HCT116 (cell line): Measurements from ENCODE around the gene SLC2A14. TPM values are rescaled to one million over a fixed set of nuclear protein-coding genes. Genes with fewer than 3 reads are reported as not detected.

Experiments used
- ATAC-seq: fragments of 200-7000 bp; cut with Tn5 transposase; 2 replicates; pipeline ENCODE4 v1.9.1; 2020; ENCODE audit warnings: mild to moderate bottlenecking, moderate library complexity
- BruUV-seq: library from RNA; stranded (reverse); fragments of 400-500 nt; replicated peaks from 2 replicates; lab custom pipeline; 2021; lab: Mats Ljungman, UMichigan
- CTCF ChIA-PET: fragments of 300-600 bp; sonication (Branson Sonifier 250); formaldehyde crosslinking; loops from one replicate; lab custom pipeline; 2021; ENCODE audit warnings: antibody characterized with exemption; lab: Charles Lee
- POLR2A ChIA-PET: fragments of 300-600, 350-600 bp; sonication (Branson Sonifier 250); formaldehyde crosslinking; loops from one replicate; lab custom pipeline; 2021; ENCODE audit warnings: antibody characterized with exemption; lab: Charles Lee
- RAD21 ChIA-PET, 2 experiments: fragments of 300-600 bp; sonication (Branson Sonifier 250); formaldehyde crosslinking; loops; one replicate each; lab custom pipeline; 2023; ENCODE audit warnings: low total read pairs in 2 of 2; ENCODE audit not compliant: uncharacterized antibody in 2 of 2, unreplicated experiment in 2 of 2, low non-redundant PET in 1 of 2; lab: Charles Lee
- DNase-seq: peaks from one replicate; pipeline ENCODE4 v3.0.0-alpha.2; 2010; ENCODE audit warnings: low read depth, low spot score
- H2AFZ ChIP-seq: fragments of 200-600 bp; shearing (Covaris generic), sonication (generic); 2 replicates; pipeline ENCODE4 v1.6.1; 2017; ENCODE audit warnings: low read depth, mixed run types, mixed read lengths, antibody characterized with exemption, low read length; ENCODE audit not compliant: poor library complexity, severe bottlenecking
- H3K27ac ChIP-seq: 2 replicates; pipeline ENCODE4 v1.5.1; 2012; ENCODE audit warnings: low read depth, low read length
- H3K27me3 ChIP-seq: fragments of 200-600 bp; sonication (generic); 2 replicates; pipeline ENCODE4 v1.6.1; 2016; ENCODE audit warnings: mixed run types, low read length, mixed read lengths; ENCODE audit not compliant: insufficient read depth
- H3K36me3 ChIP-seq, 2 experiments: fragments of 200-500 bp in 1 of 2; fragments of 200-600 bp in 1 of 2; sonication (Bioruptor generic) in 1 of 2; sonication (generic) in 1 of 2; 2 replicates each; pipeline versions ENCODE4 v1.5.1 to v1.6.1; 2014 to 2016; ENCODE audit warnings: low read length in 2 of 2, inconsistent platforms in 1 of 2, mixed read lengths in 1 of 2, mixed run types in 1 of 2; ENCODE audit not compliant: insufficient read depth in 2 of 2, control insufficient read depth in 1 of 2
- H3K4me1 ChIP-seq, 2 experiments: fragments of 200-600 bp in 1 of 2; sonication (generic) in 1 of 2; 2 replicates each; pipeline versions ENCODE4 v1.5.1 to v1.6.1; 2012 to 2017; ENCODE audit warnings: low read length in 2 of 2, inconsistent platforms in 1 of 2, mild to moderate bottlenecking in 1 of 2, mixed read lengths in 1 of 2, mixed run types in 1 of 2, moderate library complexity in 1 of 2; ENCODE audit not compliant: insufficient read depth in 2 of 2, control insufficient read depth in 1 of 2
- H3K4me2 ChIP-seq: fragments of 200-600 bp; sonication (generic); 2 replicates; pipeline ENCODE4 v1.6.1; 2017; ENCODE audit warnings: mixed run types, low read length, mixed read lengths
- H3K4me3 ChIP-seq, 2 experiments: fragments of 200-600 bp in 1 of 2; sonication (generic) in 1 of 2; replicated peaks in 1 of 2; 2 replicates each; pipeline ENCODE4 v1.5.1; 2011 to 2016; ENCODE audit warnings: low read length in 2 of 2, control low read depth in 1 of 2, low read depth in 1 of 2, mild to moderate bottlenecking in 1 of 2, mixed read lengths in 1 of 2, mixed run types in 1 of 2
- H3K79me2 ChIP-seq: fragments of 200-600 bp; sonication (generic); 2 replicates; pipeline ENCODE4 v1.6.1; 2017; ENCODE audit warnings: mild to moderate bottlenecking, mixed run types, low read length, moderate library complexity, mixed read lengths; ENCODE audit not compliant: insufficient read depth
- H3K9ac ChIP-seq: fragments of 200-600 bp; sonication (generic); 2 replicates; pipeline ENCODE4 v1.6.1; 2016; ENCODE audit warnings: low read length, mixed read lengths
- H3K9me2 ChIP-seq: fragments of 200-600 bp; sonication (generic), shearing (Covaris generic); 2 replicates; pipeline ENCODE4 v1.6.1; 2017; ENCODE audit warnings: mixed run types, mild to moderate bottlenecking, moderate library complexity; ENCODE audit not compliant: insufficient read depth
- H3K9me3 ChIP-seq, 2 experiments: fragments of 200-500 bp in 1 of 2; fragments of 200-600 bp in 1 of 2; sonication (Bioruptor generic) in 1 of 2; sonication (generic) in 1 of 2; 2 replicates each; pipeline ENCODE4 v1.6.1; 2014 to 2017; ENCODE audit warnings: low read length in 2 of 2, mixed read lengths in 2 of 2, inconsistent platforms in 1 of 2, low read depth in 1 of 2, mild to moderate bottlenecking in 1 of 2, mixed run types in 1 of 2, moderate library complexity in 1 of 2; ENCODE audit not compliant: control insufficient read depth in 1 of 2, insufficient read depth in 1 of 2
- H4K20me1 ChIP-seq: fragments of 200-600 bp; sonication (generic), shearing (Covaris generic); 2 replicates; pipeline ENCODE4 v1.6.1; 2017; ENCODE audit warnings: mixed run types, mild to moderate bottlenecking, moderate library complexity; ENCODE audit not compliant: insufficient read depth
- ATF3 ChIP-seq: IDR thresholded peaks from 2 replicates; pipeline ENCODE4 v1.6.1; 2012
- CBX3 ChIP-seq: IDR thresholded peaks from 2 replicates; pipeline ENCODE4 v1.6.1; 2012; ENCODE audit warnings: low read depth
- ELF1 ChIP-seq: IDR thresholded peaks from 2 replicates; pipeline ENCODE4 v1.6.1; 2012; ENCODE audit warnings: low read depth, borderline replicate concordance
- EZH2 ChIP-seq: fragments of 200-600 bp; sonication (generic); IDR thresholded peaks from 2 replicates; pipeline ENCODE4 v1.6.1; 2017; ENCODE audit warnings: antibody characterized with exemption, mixed run types
- EZH2phosphoT487 ChIP-seq: fragments of 200-600 bp; IDR thresholded peaks from 2 replicates; pipeline ENCODE4 v1.6.1; 2018; ENCODE audit warnings: antibody characterized with exemption, borderline replicate concordance
- JUND ChIP-seq: IDR thresholded peaks from 2 replicates; pipeline ENCODE4 v1.6.1; 2012
- POLR2A ChIP-seq: IDR thresholded peaks from 2 replicates; pipeline ENCODE4 v1.7.0; 2011; ENCODE audit warnings: borderline replicate concordance; ENCODE audit not compliant: insufficient read depth, insufficient read length; ENCODE audit errors: extremely low read depth
- RAD21 ChIP-seq: IDR thresholded peaks from 2 replicates; pipeline ENCODE4 v1.6.1; 2012; ENCODE audit warnings: low read depth, mild to moderate bottlenecking
- SIN3A ChIP-seq: IDR thresholded peaks from 2 replicates; pipeline ENCODE4 v1.6.1; 2012; ENCODE audit warnings: low read depth
- SRF ChIP-seq: IDR thresholded peaks from 2 replicates; pipeline ENCODE4 v1.6.1; 2012; ENCODE audit warnings: low read depth
- YY1 ChIP-seq: IDR thresholded peaks from 2 replicates; pipeline ENCODE4 v1.6.1; 2011; ENCODE audit warnings: low read length, low read depth, moderate library complexity, mild to moderate bottlenecking; ENCODE audit not compliant: insufficient replicate concordance; ENCODE audit errors: extremely low read depth
- intact Hi-C: fragments of 100-400 bp; cut with micrococcal nuclease; formaldehyde crosslinking; loops from 2 replicates; pipeline ENCODE4 v1.10.0; 2022
- total RNA-seq: library from RNA; stranded (reverse); gene quantifications from one replicate; pipeline ENCODE4 v1.2.1, GENCODE V29; 2021; ENCODE audit not compliant: unreplicated experiment

SLC2A14 gene
- total RNA-seq, 1 experiment from 2014 or later, result not detected

- no peaks in the 10 kb centered on the region for H4K20me1 ChIP-seq
- H3K79me2 ChIP-seq, result no peaks in the 10 kb centered on the region
- H3K4me3 ChIP-seq, result no peak overlapping the region
- H3K9me3 ChIP-seq, result no peaks in the 10 kb centered on the region
- intact Hi-C loops, result no loop called here
- no peak for TF ChIP-seq ELF1
- no peak for TF ChIP-seq SIN3A
- TF ChIP-seq YY1, result no peak
- TF ChIP-seq ATF3, result no peak
- TF ChIP-seq CBX3, result no peak
- TF ChIP-seq EZH2, result no peak
- no peak for TF ChIP-seq EZH2phosphoT487
- TF ChIP-seq POLR2A, result no peak
- no peak for TF ChIP-seq JUND
- no peak overlapping the region for H3K27ac ChIP-seq
- H3K4me1 ChIP-seq, result peaks cover 0 to 23% of the 10 kb centered on the region in 2 experiments; a peak in 2 of 4 replicates
- RAD21 ChIA-PET, result no interaction called here
- no peak for ATAC-seq
- no peak overlapping the region for H3K9ac ChIP-seq
- H2AFZ ChIP-seq, result no peak overlapping the region
- no TSS peak for BruUV-seq
- POLR2A ChIA-PET, result no interaction called here
- no peaks in the 10 kb centered on the region for H3K27me3 ChIP-seq
- no peak overlapping the region for H3K4me2 ChIP-seq
- H3K9me2 ChIP-seq, result no peaks in the 10 kb centered on the region
- no peaks in the 10 kb centered on the region for H3K36me3 ChIP-seq
- CTCF ChIA-PET, result interaction anchor here (1.3 kb wide), 1 partner anchor 138 kb away, joined by 4 read pairs; no protein-coding TSS in a partner anchor
- no peak for DNase-seq
Observed at GRCh38 chr12:7856516-7856915, 16.2 kb downstream of the SLC2A14 start.

GRCh38 chr12:7853557-7853956, 19.2 kb downstream of the SLC2A14 start:
- POLR2A ChIA-PET, result no interaction called here
- no TSS peak for BruUV-seq
- Histone ChIP-seq H3K27ac (no peak overlapping the region), H3K36me3 (no peaks in the 10 kb centered on the region), H3K9ac (no peak overlapping the region), H3K4me1 (peaks cover 2 to 18% of the 10 kb centered on the region in 2 experiments; a peak in 3 of 4 replicates), H3K4me2 (no peak overlapping the region), H4K20me1 (no peaks in the 10 kb centered on the region), H3K27me3 (no peaks in the 10 kb centered on the region), H2AFZ (no peak overlapping the region), H3K79me2 (no peaks in the 10 kb centered on the region), H3K9me2 (no peaks in the 10 kb centered on the region), H3K9me3 (no peaks in the 10 kb centered on the region), H3K4me3 (no peak overlapping the region)
- CTCF ChIA-PET, result no interaction called here
- intact Hi-C loops, result no loop called here
- TF ChIP-seq SRF, result peak; percentile 64
- no peak for TF ChIP-seq RAD21
- RAD21 ChIA-PET, result no interaction called here
- no peak for ATAC-seq
- no peak for DNase-seq
